ENCODE results near the gene NPY1R.
A peak's percentile ranks its signal among the peaks of the same experiment; 100 is the strongest.

Gene NPY1R

GRCh38 chr4:163332526-163333406 lies at the start of gene NPY1R:
Gene NPY1R, minus strand, starts transcription at chr4:163332596. Its CDS starts 6,042 bp downstream, at chr4:163326554.
- DNase-seq = peak; percentile 38 to 56

DNA sequence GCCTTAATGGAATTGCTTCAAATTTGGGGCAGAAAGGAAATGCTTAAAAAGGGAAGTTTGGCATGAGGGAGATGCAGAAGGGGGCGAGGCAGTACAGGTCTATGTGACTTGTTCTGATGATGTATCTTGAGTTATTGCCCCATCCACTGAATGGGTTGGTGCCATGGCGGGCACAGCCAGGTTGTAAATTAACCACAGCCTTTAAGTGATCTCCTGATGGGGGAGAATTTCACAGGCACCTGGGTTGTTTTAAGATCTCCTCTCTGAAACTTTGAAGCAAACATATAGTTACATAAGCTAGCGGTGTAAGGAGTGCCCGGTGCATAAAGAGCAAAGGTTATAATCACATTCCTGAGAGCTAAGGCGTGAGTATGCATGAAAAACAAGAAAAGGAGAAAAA lies 48.3 kb upstream of the NPY1R start:
- DNase-seq = no peak

- DNase-seq = no peak
These were observed 46.3 kb upstream of the NPY1R start for GRCh38 chr4:163378661-163379060.

DNA sequence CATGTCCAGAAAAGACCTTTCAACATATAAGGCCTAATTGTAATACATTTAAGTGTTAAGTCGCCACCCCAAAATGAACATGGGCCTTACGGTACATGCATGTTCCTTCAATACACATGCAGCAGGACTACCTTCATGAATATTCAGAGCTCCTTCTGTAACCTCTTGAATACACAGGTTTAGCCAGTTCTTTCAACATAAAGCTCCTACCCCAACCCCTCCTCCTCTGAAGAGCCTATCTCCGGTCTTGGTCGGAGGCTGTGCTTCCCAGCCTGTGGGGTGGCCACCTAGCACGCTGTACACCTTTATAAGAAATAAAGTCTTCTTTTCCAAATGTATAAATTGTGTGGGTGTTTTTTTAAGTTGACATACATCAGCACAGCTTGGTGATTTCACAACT lies 39.6 kb upstream of the NPY1R start:
- no peak for DNase-seq

GRCh38 chr4:163367651-163368050 lies 35.3 kb upstream of the NPY1R start:
- no peak for DNase-seq

- DNase-seq = no peak
These were observed 23.7 kb upstream of the NPY1R start for GRCh38 chr4:163356104-163356503.

- DNase-seq = no peak
These were observed 20.7 kb upstream of the NPY1R start for GRCh38 chr4:163353054-163353453.

- DNase-seq = no peak
These were observed 18.3 kb upstream of the NPY1R start for GRCh38 chr4:163350672-163351071.

DNA sequence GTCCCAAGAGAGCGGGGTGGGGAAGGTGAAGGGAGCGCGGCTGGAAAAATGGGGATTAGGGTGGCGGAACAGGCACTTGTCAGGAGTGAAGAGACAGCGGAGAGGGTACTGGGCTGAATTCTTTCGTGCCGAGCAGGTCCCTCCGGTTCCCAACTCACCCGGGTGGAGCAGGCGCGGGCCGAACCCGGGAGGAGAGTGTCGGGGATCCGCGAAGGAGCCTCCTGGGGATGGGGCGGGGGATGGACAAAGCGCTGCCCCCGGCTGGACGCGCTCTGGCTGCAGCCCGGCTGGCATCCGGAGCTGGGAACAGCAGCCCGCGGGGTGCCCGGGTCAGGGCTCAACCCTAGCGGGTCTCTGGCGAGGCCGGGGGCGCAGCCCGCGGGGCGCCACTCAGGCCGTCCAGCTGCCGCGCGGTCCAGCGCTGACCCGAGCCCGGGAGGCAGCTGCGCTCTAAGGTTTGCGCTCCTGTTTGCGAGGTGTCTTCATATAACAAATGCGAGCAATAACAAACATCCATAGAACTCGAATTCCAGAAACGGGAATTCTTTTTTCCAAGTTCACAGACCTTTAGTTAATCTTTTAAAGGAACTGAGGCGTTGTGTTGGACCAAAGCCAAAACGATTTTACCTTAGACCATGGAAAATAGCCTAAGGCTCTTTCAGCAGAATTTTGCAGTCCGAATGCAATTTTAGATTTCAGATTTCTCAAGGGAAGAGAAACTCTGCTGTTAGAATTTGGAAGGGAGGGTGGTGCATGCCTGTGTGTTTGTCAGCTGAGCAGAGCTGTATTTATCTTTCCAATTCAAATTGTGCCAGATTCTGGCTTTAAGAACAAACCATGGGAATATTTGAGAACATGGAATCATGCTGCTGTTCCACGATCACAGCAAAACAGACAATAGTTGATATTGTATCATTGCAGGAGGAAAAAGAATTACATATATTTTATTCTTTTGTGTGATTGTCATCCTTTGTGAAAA lies 12.0 kb upstream of the NPY1R start:
- DNase-seq = no peak

- DNase-seq = no peak
These were observed 11.3 kb upstream of the NPY1R start, which contains the start of gene NPY5R for GRCh38 chr4:163343604-163344146. Gene NPY5R, plus strand, starts transcription at chr4:163343892. Its CDS starts 6,382 bp downstream, at chr4:163350274.

GRCh38 chr4:163335384-163335783 lies 3.0 kb upstream of the NPY1R start:
- no peak for DNase-seq

- no peak for DNase-seq
These were observed 593 bp downstream of the NPY1R start for GRCh38 chr4:163331629-163332376.

- no peak for DNase-seq
These were observed 1.3 kb downstream of the NPY1R start for GRCh38 chr4:163330916-163331628.

DNA sequence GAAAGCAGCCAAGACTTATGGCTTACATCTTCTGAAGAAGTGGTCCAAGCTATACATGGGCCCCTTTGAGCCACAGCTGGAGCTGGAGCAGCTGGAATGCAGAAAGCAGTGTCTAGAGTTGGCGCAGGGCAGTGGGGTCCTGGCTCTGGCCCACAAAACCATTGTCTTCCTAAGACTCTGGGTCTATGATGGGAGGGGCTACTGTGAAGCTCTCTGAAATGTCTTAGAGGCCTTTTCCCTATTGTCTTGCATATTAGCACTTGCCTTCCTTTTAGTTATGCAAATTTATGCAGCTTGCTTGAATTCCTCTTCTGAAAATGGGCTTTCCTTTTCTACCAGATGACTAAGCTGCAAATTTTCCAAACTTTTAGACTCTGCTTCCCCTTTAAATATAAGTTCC lies 15.3 kb downstream of the NPY1R start:
- DNase-seq = no peak

DNA sequence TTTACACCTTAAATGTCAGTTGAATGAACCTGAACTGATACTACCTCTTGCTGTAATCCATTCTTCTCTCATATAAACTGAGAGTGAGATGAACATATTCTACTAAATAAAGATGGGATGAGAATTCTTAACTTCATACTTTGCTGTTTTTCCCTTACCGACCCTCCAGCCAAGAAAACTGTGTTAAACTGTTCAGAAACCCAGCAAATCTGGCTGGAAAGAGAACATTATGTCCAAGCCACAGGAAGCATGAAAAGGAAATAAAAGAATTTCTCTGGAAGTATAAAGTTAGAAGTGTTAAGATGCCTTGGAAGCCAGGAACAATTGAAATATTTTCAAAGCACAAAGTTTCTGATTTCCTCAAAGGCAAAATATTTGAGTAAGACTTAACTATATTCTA lies 22.9 kb downstream of the NPY1R start:
- DNase-seq = no peak

- DNase-seq = no peak
These were observed 29.3 kb downstream of the NPY1R start for GRCh38 chr4:163303069-163303468.

DNA sequence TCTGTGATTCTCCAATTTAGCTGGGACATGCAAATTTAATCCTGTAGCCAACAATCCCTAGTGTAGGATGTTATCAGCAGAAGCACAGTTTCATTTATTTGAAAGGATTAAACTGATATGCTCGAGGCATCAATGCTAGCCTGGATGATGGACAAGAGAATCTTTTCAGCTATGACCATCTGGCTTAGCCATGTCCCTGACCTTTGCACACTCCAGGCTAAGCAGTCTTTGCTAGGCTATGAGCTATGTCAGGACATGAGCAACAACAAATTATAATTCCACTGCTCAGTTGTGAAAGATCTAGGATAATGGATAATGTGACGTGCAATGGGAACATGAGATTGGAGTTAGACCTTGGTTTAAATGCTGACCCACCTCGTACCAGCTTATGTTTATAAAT lies 32.0 kb downstream of the NPY1R start:
- DNase-seq = no peak

GRCh38 chr4:163295138-163295537 lies 37.3 kb downstream of the NPY1R start:
- no peak for DNase-seq

DNA sequence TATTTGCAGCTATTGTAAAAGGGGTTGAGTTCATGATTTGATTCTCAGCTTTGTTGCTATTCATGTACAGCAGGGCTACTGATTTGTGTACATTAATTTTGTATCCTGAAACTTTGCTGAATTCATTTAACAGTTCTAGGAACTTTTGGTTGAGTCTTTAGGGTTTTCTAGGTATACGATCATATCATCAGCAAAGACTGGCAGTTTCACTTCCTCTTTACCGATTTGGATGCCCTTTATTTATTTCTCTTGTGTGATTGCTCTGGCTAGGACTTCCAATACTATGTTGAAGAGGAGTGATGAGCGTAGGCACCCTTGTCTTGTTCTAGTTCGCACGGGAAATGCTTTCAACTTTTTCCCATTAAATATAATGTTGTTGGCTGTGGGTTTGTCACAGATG lies 48.1 kb downstream of the NPY1R start:
- DNase-seq = no peak

GRCh38 chr4:163280703-163281519 lies 51.5 kb downstream of the NPY1R start:
- no peak for DNase-seq

DNA sequence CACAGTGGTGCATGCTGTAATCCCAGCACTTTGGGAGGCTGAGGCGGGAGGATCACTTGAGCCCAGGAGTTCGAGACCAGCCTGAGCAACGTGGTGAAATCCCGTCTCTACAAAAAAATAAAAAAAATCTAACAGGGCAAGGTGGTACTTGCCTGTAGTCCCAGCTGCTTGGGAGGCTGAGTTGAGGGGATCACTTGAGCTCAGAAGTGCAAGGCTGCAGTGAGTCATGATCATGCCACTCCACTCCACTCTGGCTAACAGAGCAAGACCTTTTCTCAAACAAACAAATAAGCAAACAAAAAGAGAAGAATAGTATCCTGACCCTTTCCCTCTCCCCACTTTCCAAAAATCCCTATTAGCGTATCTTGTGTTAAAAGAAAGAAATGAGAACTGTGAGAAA lies 52.7 kb downstream of the NPY1R start:
- no peak for DNase-seq

Data from activated CD4-positive, alpha-beta T cell treated with anti-CD3 and anti-CD28 coated beads, Interleukin-2, amount 50 U/mL, for 48 hours (primary cell).